GM12873 (cell line): Measurements from ENCODE around the gene UBE2R2.

Experiments used
- TF ChIP-seq, protein P1 (sequence below): IDR thresholded peaks from 2 replicates; pipeline ENCODE4 v1.5.1; 2012; ENCODE audit warnings: low read depth, mild to moderate bottlenecking, moderate library complexity, low read length, control low read depth; ENCODE audit not compliant: insufficient read depth; ENCODE audit errors: missing control alignments

The UBE2R2 gene

DNA sequence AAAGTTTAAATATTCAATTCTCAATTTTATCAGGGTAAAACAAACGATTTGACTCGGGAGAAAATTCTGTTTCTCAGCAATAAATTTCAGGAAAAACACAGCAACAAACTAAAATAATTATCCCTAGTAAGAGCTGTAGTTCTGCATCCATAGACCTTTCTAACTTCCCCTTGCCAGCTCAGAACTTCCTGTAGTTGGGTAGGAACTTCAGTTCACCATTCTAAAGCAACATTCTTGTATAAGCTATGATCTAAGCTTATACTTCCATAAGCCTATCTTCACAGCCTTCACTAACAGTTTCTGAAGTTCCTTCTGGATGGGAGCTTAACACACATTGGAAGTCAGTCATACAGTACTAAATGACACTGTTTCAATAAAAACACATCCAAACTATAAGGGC lies 135.1 kb downstream of the UBE2R2 start:
- TF ChIP-seq, protein P1, sequence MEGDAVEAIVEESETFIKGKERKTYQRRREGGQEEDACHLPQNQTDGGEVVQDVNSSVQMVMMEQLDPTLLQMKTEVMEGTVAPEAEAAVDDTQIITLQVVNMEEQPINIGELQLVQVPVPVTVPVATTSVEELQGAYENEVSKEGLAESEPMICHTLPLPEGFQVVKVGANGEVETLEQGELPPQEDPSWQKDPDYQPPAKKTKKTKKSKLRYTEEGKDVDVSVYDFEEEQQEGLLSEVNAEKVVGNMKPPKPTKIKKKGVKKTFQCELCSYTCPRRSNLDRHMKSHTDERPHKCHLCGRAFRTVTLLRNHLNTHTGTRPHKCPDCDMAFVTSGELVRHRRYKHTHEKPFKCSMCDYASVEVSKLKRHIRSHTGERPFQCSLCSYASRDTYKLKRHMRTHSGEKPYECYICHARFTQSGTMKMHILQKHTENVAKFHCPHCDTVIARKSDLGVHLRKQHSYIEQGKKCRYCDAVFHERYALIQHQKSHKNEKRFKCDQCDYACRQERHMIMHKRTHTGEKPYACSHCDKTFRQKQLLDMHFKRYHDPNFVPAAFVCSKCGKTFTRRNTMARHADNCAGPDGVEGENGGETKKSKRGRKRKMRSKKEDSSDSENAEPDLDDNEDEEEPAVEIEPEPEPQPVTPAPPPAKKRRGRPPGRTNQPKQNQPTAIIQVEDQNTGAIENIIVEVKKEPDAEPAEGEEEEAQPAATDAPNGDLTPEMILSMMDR: no peak

DNA sequence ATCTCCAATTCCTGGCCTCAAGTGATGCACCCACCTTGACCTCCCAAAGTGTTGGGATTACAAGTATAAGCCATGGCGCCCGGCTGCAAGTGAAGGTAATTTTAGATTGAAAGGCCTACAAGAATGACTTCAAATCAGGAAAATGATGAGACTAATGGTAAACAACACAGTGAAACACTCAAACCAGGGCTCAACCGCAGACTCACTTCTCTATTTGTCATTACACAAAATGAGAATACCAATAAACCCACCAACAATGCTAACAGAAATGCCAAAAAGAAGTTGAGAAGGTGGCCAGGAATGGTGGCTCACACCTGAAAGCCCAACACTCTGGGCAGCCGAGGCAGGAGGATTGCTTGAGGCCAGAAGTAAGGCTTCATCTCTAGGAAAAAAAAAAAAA lies 139.6 kb downstream of the UBE2R2 start:
- TF ChIP-seq, protein P1: no peak

DNA sequence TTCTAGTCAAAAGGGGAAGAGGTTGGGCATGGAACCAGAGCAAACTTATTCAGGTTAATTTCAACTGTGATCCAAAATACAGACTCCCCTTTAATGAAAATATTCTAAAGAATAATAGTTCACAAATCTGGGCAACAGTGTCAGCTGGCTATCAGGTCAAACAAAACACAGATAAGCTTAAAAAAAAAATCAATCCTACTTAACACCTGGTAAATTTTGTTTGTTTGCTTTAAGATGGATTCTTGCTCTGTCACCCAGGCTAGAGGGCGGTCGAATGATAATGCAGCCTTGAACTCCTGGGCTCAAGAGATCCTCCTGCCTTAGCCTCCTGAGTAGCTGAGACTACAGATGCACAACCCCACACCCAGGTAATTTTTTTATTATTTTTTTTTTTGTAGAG lies 142.8 kb downstream of the UBE2R2 start:
- TF ChIP-seq, protein P1: no peak

DNA sequence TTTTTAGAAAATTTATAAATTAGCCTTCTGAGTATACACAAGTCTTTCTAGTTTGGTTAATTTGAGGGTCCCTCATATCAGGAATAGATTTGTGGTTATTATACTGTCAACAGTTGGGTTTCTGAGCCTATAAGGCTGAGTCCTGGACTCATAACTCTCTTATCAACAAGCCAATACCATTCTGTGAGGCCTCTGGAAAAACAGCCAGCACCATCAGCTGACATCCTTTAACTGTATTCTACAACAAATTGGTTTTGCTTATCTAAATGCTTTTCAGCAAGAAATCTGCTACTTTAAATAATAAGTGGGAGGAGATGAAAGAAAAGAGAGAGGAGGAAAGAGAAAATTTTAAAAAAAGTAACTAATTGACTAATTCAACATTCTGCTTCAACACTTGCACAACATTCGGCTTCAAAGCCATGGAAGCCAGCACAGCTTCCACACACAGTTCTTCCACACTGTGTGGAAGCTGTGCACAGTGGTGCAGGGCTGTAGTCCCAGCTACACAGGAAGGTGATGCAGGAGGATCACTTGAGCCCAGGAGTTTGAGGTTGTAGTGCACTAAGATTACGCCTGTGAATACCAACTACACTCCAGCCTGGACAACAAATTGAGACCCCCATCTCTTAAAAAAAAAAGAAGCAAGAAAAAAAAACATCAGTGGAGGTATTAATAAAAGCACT lies 147.3 kb downstream of the UBE2R2 start:
- TF ChIP-seq, protein P1: no peak
